Peyer's patch (tissue), 4 donors: ENCODE measurements around the gene STXBP5L. TPM values are rescaled to one million over a fixed set of nuclear protein-coding genes. Genes with fewer than 3 reads are reported as not detected.

Experiments
- DNase-seq, 3 donors: peaks; one replicate each; pipeline ENCODE4 v3.0.0-alpha.2; 2017 to 2019
- H3K27ac ChIP-seq, 4 donors: fragments of 200-600 bp; sonication (generic); one replicate each; pipeline ENCODE4 v1.5.1; 2016 to 2019
- H3K27me3 ChIP-seq, 2 donors: fragments of 200-600 bp; sonication (generic); one replicate each; pipeline ENCODE4 v1.5.1; 2019
- H3K36me3 ChIP-seq, 3 donors: fragments of 200-600 bp; sonication (generic); one replicate each; pipeline ENCODE4 v1.5.1; 2016 to 2019
- H3K4me1 ChIP-seq, 4 donors: fragments of 200-600 bp; sonication (generic); one replicate each; pipeline ENCODE4 v1.5.1; 2016 to 2019
- H3K4me3 ChIP-seq, 4 donors: fragments of 200-600 bp; sonication (generic); 1 replicate in 3 of 4; 2 replicates in 1 of 4; pipeline ENCODE4 v1.5.1; 2016 to 2019; ENCODE audit warnings: mild to moderate bottlenecking in 1 of 4
- H3K9me3 ChIP-seq, 4 donors: fragments of 200-600 bp; sonication (generic); one replicate each; pipeline ENCODE4 v1.5.1; 2016 to 2019; ENCODE audit warnings: mild to moderate bottlenecking in 1 of 4
- POLR2A ChIP-seq, 2 donors: fragments of 450-650 bp; IDR thresholded peaks; one replicate each; pipeline ENCODE4 v1.5.1; 2017; ENCODE audit warnings: antibody characterized with exemption in 2 of 2, mild to moderate bottlenecking in 2 of 2, moderate library complexity in 2 of 2
- total RNA-seq, 4 donors: library from RNA; depleted of rRNA; stranded (reverse); fragments of >200 nt; gene quantifications; one replicate each; pipeline ENCODE4 v1.1.0, GENCODE V29; 2016
- TF ChIP-seq, protein P1 (sequence below), 6 experiments: fragments of 450-650 bp in 4 of 6; fragments of 200-600 bp in 2 of 6; sonication (generic) in 1 of 6; IDR thresholded peaks; one replicate each; pipeline ENCODE4 v1.5.1; 2017 to 2019; ENCODE audit warnings: antibody characterized with exemption in 6 of 6, mild to moderate bottlenecking in 3 of 6, moderate library complexity in 1 of 6

STXBP5L gene
- total RNA-seq, 4 donors from 2014 or later = under 0.01 to 1.1 (median 0.22) TPM

DNA sequence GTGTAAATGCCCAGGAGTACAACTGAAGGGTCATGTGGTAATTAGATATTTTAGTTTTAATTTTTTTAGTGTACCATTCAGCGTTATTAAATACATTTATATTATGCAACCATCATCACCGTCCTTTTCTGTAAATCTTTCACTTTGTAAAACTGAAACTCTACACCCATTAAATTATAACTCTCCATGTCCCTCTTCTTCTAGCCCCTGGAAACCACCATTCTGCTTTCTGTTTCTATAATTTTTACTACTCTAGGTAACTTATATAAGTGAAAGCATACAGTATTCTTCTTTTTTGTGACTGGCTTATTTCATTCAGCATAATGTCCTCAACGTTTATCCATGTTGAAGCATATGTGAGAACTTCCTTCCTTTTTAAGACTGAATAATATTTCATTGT is 48.1 kb downstream of the STXBP5L start:
- H3K27ac ChIP-seq = no peak overlapping the region
- no peaks in the 10 kb centered on the region for H3K4me1 ChIP-seq
- H3K27me3 ChIP-seq = no peaks in the 10 kb centered on the region
- no peaks in the 10 kb centered on the region for H3K36me3 ChIP-seq
- H3K9me3 ChIP-seq = no peaks in the 10 kb centered on the region
- DNase-seq = no peak
- TF ChIP-seq, protein P1, sequence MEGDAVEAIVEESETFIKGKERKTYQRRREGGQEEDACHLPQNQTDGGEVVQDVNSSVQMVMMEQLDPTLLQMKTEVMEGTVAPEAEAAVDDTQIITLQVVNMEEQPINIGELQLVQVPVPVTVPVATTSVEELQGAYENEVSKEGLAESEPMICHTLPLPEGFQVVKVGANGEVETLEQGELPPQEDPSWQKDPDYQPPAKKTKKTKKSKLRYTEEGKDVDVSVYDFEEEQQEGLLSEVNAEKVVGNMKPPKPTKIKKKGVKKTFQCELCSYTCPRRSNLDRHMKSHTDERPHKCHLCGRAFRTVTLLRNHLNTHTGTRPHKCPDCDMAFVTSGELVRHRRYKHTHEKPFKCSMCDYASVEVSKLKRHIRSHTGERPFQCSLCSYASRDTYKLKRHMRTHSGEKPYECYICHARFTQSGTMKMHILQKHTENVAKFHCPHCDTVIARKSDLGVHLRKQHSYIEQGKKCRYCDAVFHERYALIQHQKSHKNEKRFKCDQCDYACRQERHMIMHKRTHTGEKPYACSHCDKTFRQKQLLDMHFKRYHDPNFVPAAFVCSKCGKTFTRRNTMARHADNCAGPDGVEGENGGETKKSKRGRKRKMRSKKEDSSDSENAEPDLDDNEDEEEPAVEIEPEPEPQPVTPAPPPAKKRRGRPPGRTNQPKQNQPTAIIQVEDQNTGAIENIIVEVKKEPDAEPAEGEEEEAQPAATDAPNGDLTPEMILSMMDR (IDR thresholded peaks at IDR 0.05) = no peak
- no peak for TF ChIP-seq POLR2A (IDR thresholded peaks at IDR 0.05)
- H3K4me3 ChIP-seq = no peak overlapping the region

DNA sequence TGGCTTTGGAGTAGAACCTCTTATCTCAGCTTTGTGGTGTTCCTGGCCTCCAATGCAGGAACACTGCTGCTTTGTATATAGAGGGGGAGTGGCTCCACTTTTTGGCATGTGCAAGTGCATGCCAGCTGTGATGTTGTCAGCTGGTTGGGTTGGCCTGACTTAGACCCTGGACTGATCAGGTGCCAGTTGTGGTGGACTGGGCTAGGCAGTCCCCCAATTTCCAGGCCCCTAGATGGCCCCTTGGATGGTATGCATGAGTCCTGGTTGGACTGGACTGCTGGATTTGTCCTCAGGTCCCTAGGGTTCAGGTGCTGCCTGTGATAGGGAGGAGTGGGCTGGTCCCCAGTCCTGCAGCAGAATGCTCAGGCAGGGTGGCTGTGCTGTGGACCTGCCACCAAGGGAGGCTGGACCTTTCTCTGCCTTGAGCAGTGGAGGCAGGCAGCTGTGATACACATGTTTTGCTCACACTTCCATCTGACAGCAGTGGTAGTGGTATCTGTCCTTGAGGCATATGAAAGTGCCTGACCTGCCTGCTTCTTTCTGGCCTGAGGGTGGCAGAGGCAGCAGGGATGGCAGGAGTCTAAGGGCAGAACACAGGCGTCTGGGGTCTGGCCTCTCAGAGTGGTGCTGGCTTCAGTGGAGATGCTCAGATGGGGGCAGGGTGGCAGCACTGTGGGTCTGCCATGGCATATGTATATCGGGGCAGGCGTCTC is 74.8 kb downstream of the STXBP5L start:
- TF ChIP-seq, protein P1 (IDR thresholded peaks at IDR 0.05) = no peak
- no peak for TF ChIP-seq POLR2A (IDR thresholded peaks at IDR 0.05)
- Histone ChIP-seq H3K36me3 (no peaks in the 10 kb centered on the region), H3K27me3 (no peaks in the 10 kb centered on the region), H3K9me3 (no peaks in the 10 kb centered on the region), H3K4me3 (no peak overlapping the region), H3K4me1 (no peaks in the 10 kb centered on the region), H3K27ac (no peak overlapping the region)
- DNase-seq = no peak

DNA sequence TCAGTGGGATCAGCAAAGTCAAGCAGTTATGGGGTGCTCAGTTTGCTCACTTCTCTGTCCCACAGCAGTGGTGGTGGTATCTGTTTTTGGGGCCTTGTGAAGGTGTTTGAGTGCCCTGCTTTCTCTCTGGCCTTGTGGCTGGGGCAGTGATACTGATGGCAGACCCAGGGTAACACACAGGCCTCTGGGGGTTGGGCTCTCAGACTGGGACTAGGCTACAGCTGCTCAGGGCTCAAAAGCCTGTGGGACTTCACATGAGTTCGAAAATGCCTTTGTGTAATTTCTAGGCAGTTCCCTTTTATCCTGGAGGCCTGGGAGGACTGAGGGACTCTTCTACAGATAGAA is 75.3 kb downstream of the STXBP5L start:
- H3K4me1 ChIP-seq = no peaks in the 10 kb centered on the region
- no peaks in the 10 kb centered on the region for H3K9me3 ChIP-seq
- DNase-seq = no peak
- H3K27me3 ChIP-seq = no peaks in the 10 kb centered on the region
- H3K4me3 ChIP-seq = no peak overlapping the region
- no peaks in the 10 kb centered on the region for H3K36me3 ChIP-seq
- H3K27ac ChIP-seq = no peak overlapping the region
- TF ChIP-seq, protein P1 (IDR thresholded peaks at IDR 0.05) = no peak
- TF ChIP-seq POLR2A (IDR thresholded peaks at IDR 0.05) = no peak

DNA sequence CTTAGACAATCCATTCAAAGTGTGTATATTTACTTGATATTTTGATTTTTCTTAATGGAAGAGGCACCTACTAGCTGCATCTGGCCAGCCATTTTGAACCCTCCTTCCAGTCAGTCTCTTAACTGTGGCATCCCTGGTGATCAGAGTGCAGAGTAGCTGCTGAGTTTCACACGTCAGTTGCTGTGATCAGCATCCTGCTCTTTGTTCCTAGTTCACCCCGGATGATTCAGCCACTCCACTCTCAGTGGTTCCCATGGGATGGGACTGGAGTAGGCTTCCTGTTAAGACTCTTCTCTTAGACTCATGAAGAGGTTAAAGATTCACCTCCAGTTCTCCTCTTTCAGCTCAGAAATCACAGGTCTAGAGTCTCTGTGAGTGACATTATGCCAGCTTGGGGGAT is 75.8 kb downstream of the STXBP5L start:
- H3K27ac ChIP-seq = no peak overlapping the region
- H3K4me3 ChIP-seq = no peak overlapping the region
- TF ChIP-seq, protein P1 (IDR thresholded peaks at IDR 0.05) = no peak
- no peak for TF ChIP-seq POLR2A (IDR thresholded peaks at IDR 0.05)
- H3K36me3 ChIP-seq = no peaks in the 10 kb centered on the region
- DNase-seq = no peak
- H3K27me3 ChIP-seq = no peaks in the 10 kb centered on the region
- no peaks in the 10 kb centered on the region for H3K9me3 ChIP-seq
- no peaks in the 10 kb centered on the region for H3K4me1 ChIP-seq

DNA sequence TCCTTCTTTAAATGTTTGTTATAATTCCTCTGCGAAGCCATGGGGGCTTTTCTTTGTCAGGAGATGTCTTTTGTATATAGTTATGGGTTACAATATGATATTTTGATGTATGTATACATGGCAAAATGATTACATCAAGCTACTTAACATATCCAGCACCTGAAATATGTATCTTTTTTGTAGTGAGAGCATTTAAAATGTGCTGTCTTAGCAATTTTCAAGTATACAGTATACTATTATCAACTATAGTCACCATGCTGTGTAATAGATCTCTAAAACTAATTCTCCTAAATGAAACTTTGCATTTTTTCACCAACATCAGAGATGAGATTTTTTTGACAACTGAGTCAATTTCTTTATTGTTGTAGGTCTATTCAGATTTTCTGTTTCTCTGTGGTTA is 77.2 kb downstream of the STXBP5L start:
- Histone ChIP-seq H3K27ac (no peak overlapping the region), H3K36me3 (no peaks in the 10 kb centered on the region), H3K4me3 (no peak overlapping the region), H3K4me1 (no peaks in the 10 kb centered on the region), H3K27me3 (no peaks in the 10 kb centered on the region), H3K9me3 (no peaks in the 10 kb centered on the region)
- TF ChIP-seq, protein P1 (IDR thresholded peaks at IDR 0.05) = no peak
- TF ChIP-seq POLR2A (IDR thresholded peaks at IDR 0.05) = no peak
- no peak for DNase-seq

DNA sequence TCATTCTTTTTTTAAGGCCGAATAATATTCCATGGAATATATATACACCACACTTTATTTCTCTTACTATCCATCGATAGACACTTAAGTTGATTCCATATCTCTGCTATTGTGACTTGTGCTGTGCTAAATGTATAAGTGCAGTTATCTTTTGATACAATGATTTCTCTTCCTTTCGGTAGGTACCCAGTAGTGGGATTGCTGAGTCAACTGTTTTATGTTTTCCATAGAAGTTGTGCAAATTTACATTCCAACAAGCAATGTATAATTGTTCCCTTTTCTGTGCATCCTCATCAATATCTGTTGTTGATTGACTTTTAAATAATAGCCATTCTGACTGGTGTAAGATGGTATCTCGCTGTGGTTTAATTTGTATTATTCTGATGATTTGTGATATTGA is 81.0 kb downstream of the STXBP5L start:
- H3K27ac ChIP-seq = no peak overlapping the region

More for the DNA sequence above, 81.0 kb downstream of the STXBP5L start:
- Histone ChIP-seq H3K4me3 (no peak overlapping the region), H3K9me3 (no peaks in the 10 kb centered on the region), H3K36me3 (no peaks in the 10 kb centered on the region), H3K27me3 (no peaks in the 10 kb centered on the region), H3K4me1 (no peaks in the 10 kb centered on the region)
- TF ChIP-seq, protein P1 (IDR thresholded peaks at IDR 0.05) = no peak
- no peak for TF ChIP-seq POLR2A (IDR thresholded peaks at IDR 0.05)
- DNase-seq = no peak
